ENCODE results near the gene PHF24.

The PHF24 gene

DNA sequence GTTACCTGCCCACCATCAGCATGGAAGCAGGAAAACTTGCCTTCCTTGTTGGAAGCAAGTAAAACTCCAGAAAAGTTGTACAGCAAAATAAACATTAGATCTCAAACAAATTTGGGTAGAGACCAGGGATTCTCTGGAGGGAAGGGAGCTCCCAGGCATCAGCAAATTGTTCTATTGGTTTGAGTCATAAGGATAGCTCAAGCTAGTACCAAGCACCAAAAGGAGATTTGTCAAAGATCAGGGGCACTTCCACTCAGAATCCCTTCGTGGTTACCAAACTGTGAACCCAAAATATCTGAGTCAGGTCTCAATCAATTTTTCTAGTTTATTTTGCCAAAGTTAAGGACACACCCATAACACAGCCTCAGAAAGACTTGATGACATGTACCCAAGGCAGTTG is 69.3 kb downstream of the PHF24 start:
- POLR2A ChIA-PET: no interaction called here
- no peak for DNase-seq (ENCODE audit: extremely low spot score)
- CTCF ChIA-PET: no interaction called here
- TF ChIP-seq ELF4 (IDR thresholded peaks at IDR 0.05) (no peak), SUZ12 (IDR thresholded peaks at IDR 0.05) (no peak), HDGF (IDR thresholded peaks at IDR 0.05; ENCODE audit: borderline replicate concordance) (no peak), LEF1 (IDR thresholded peaks at IDR 0.05; ENCODE audit: borderline replicate concordance) (no peak), SP1 (IDR thresholded peaks at IDR 0.05) (no peak), BHLHE40 (IDR thresholded peaks at IDR 0.05; ENCODE audit: borderline replicate concordance) (no peak), PKNOX1 (IDR thresholded peaks at IDR 0.05) (no peak), L3MBTL2 (conservative IDR thresholded peaks at IDR 0.05) (no peak), NFRKB (IDR thresholded peaks at IDR 0.05) (no peak), CTBP1 (IDR thresholded peaks at IDR 0.05; ENCODE audit: borderline replicate concordance) (no peak), ARNT (IDR thresholded peaks at IDR 0.05) (no peak), FOXK2 (IDR thresholded peaks at IDR 0.05) (no peak), FOXA1 (IDR thresholded peaks at IDR 0.05) (no peak), TARDBP (IDR thresholded peaks at IDR 0.05) (no peak)

DNA sequence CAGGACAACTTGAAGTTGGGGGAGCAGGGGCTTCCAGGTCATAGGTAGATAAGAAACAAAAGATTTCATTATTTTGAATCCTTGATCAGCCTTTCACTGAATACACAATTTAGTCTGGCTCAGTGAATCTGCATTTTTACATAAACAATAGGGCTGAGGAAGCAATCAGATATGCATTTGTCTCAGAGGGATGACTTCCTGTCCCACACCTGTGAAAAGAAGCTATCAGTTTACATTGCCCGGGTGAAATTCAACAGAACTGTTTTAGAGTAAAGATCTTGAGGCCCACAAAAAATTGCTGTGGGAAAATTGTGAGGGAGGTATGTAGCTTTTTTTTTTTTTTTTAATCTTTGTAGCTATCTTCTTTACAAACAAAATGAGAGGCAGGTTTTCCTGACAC is 69.8 kb downstream of the PHF24 start:
- CTCF ChIA-PET: no interaction called here
- TF ChIP-seq LEF1 (IDR thresholded peaks at IDR 0.05; ENCODE audit: borderline replicate concordance): no peak
- TF ChIP-seq FOXM1 (IDR thresholded peaks at IDR 0.05; ENCODE audit: borderline replicate concordance): no peak
- no peak for TF ChIP-seq ZNF384 (IDR thresholded peaks at IDR 0.05)
- TF ChIP-seq ELF4 (IDR thresholded peaks at IDR 0.05): no peak
- no peak for TF ChIP-seq SP1 (IDR thresholded peaks at IDR 0.05)
- no peak for TF ChIP-seq HDGF (IDR thresholded peaks at IDR 0.05; ENCODE audit: borderline replicate concordance)
- no peak for TF ChIP-seq CTBP1 (IDR thresholded peaks at IDR 0.05; ENCODE audit: borderline replicate concordance)
- no peak for TF ChIP-seq FOXK2 (IDR thresholded peaks at IDR 0.05)
- no peak for TF ChIP-seq BHLHE40 (IDR thresholded peaks at IDR 0.05; ENCODE audit: borderline replicate concordance)
- TF ChIP-seq PKNOX1 (IDR thresholded peaks at IDR 0.05): no peak
- TF ChIP-seq NFRKB (IDR thresholded peaks at IDR 0.05): no peak
- no peak for TF ChIP-seq L3MBTL2 (conservative IDR thresholded peaks at IDR 0.05)
- TF ChIP-seq FOXA1 (IDR thresholded peaks at IDR 0.05): no peak
- no peak for TF ChIP-seq SUZ12 (IDR thresholded peaks at IDR 0.05)
- no peak for TF ChIP-seq TARDBP (IDR thresholded peaks at IDR 0.05)
- TF ChIP-seq ARNT (IDR thresholded peaks at IDR 0.05): no peak
- DNase-seq (ENCODE audit: extremely low spot score): no peak
- POLR2A ChIA-PET: no interaction called here

GRCh38 chr9:35028341-35028740 is 70.3 kb downstream of the PHF24 start:
- ChIA-PET POLR2A (no interaction called here), CTCF (interaction anchor here (1.2 kb wide), 1 partner anchor 23 kb away, joined by 4 read pairs; no protein-coding TSS in a partner anchor)
- no peak for DNase-seq (ENCODE audit: extremely low spot score)

DNA sequence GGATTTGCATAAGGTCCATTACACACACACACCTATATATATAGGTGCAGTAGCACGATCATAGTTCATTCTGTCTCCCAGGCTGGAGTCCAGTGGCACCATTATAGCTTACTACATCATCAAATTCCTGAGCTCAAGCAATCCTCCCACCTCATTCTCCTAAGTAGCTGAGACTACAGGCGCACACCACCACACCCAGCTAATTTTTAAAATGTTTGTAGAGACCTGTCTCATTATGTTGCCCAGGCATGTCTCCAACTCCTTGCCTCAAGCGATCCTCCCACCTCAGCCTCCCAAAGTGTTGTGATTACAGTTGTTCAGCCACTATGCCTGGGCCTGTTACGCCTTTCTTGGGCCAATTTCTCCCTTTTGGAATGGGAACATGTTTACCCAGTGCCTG is 71.2 kb downstream of the PHF24 start:
- ChIA-PET POLR2A (no interaction called here), CTCF (interaction anchor here (1.2 kb wide), 1 partner anchor 22 kb away, joined by 4 read pairs; no protein-coding TSS in a partner anchor)
- DNase-seq (ENCODE audit: extremely low spot score): no peak
- TF ChIP-seq CTBP1 (IDR thresholded peaks at IDR 0.05; ENCODE audit: borderline replicate concordance) (no peak), SP1 (IDR thresholded peaks at IDR 0.05) (no peak), PKNOX1 (IDR thresholded peaks at IDR 0.05) (no peak), HDGF (IDR thresholded peaks at IDR 0.05; ENCODE audit: borderline replicate concordance) (no peak), TARDBP (IDR thresholded peaks at IDR 0.05) (no peak), NFRKB (IDR thresholded peaks at IDR 0.05) (no peak), ZNF384 (IDR thresholded peaks at IDR 0.05) (no peak), SUZ12 (IDR thresholded peaks at IDR 0.05) (no peak), FOXM1 (IDR thresholded peaks at IDR 0.05; ENCODE audit: borderline replicate concordance) (no peak), ARNT (IDR thresholded peaks at IDR 0.05) (no peak), ELF4 (IDR thresholded peaks at IDR 0.05) (no peak)

More at GRCh38 chr9:35028341-35028740, 70.3 kb downstream of the PHF24 start:
- no peak for TF ChIP-seq PKNOX1 (IDR thresholded peaks at IDR 0.05)
- no peak for TF ChIP-seq BHLHE40 (IDR thresholded peaks at IDR 0.05; ENCODE audit: borderline replicate concordance)
- no peak for TF ChIP-seq SP1 (IDR thresholded peaks at IDR 0.05)
- no peak for TF ChIP-seq HDGF (IDR thresholded peaks at IDR 0.05; ENCODE audit: borderline replicate concordance)
- no peak for TF ChIP-seq TARDBP (IDR thresholded peaks at IDR 0.05)
- no peak for TF ChIP-seq FOXA1 (IDR thresholded peaks at IDR 0.05)
- no peak for TF ChIP-seq CTBP1 (IDR thresholded peaks at IDR 0.05; ENCODE audit: borderline replicate concordance)
- TF ChIP-seq ELF4 (IDR thresholded peaks at IDR 0.05): no peak
- TF ChIP-seq ARNT (IDR thresholded peaks at IDR 0.05): no peak
- TF ChIP-seq ZNF384 (IDR thresholded peaks at IDR 0.05): no peak

- POLR2A ChIA-PET: no interaction called here
- DNase-seq (ENCODE audit: extremely low spot score): no peak
- CTCF ChIA-PET: no interaction called here
- TF ChIP-seq PKNOX1 (IDR thresholded peaks at IDR 0.05) (no peak), SP1 (IDR thresholded peaks at IDR 0.05) (no peak), LEF1 (IDR thresholded peaks at IDR 0.05; ENCODE audit: borderline replicate concordance) (no peak), FOXA1 (IDR thresholded peaks at IDR 0.05) (no peak), L3MBTL2 (conservative IDR thresholded peaks at IDR 0.05) (no peak), NFRKB (IDR thresholded peaks at IDR 0.05) (no peak), ZNF384 (IDR thresholded peaks at IDR 0.05) (no peak), HDGF (IDR thresholded peaks at IDR 0.05; ENCODE audit: borderline replicate concordance) (no peak)
Measured at GRCh38 chr9:35029852-35030251, 71.8 kb downstream of the PHF24 start.
